IPS DF 6.9 (cell line): ENCODE data around the gene CYP39A1.

Source experiments
- DNase-seq: peaks from one replicate; pipeline ENCODE4 v3.0.0-alpha.2; 2013; ENCODE audit warnings: low read depth, low spot score
- H3K27ac ChIP-seq: one replicate; pipeline ENCODE4 v1.5.1; 2013; ENCODE audit warnings: low read length, control low read depth
- H3K27me3 ChIP-seq: 2 replicates; pipeline ENCODE4 v1.6.1; 2013; ENCODE audit warnings: mild to moderate bottlenecking, low read length; ENCODE audit not compliant: control insufficient read depth, insufficient read depth
- H3K36me3 ChIP-seq: 2 replicates; pipeline ENCODE4 v1.6.1; 2013; ENCODE audit warnings: low read length; ENCODE audit not compliant: control insufficient read depth, insufficient read depth
- H3K4me1 ChIP-seq: 2 replicates; pipeline ENCODE4 v1.6.1; 2013; ENCODE audit warnings: low read length; ENCODE audit not compliant: control insufficient read depth, insufficient read depth
- H3K4me3 ChIP-seq: 2 replicates; pipeline ENCODE4 v1.5.1; 2013; ENCODE audit warnings: mild to moderate bottlenecking, low read length
- H3K9me3 ChIP-seq: 2 replicates; pipeline ENCODE4 v1.6.1; 2013; ENCODE audit warnings: low read length, inconsistent platforms; ENCODE audit not compliant: control insufficient read depth, insufficient read depth
- WGBS: extraction: QIAGEN DNeasy Blood & Tissue Kit; methylation state at CpG from one replicate; pipeline ENCODE4 v1.1.7; 2013; ENCODE audit warnings: mixed read lengths, missing lambda C conversion rate; ENCODE audit not compliant: insufficient read length, insufficient coverage; 5-methylcytosine and 5-hydroxymethylcytosine counted together

The CYP39A1 gene

GRCh38 chr6:46521464-46521971 lies 131.1 kb downstream of the CYP39A1 start:
- DNase-seq = no peak
- Histone ChIP-seq H3K27ac (no peak overlapping the region), H3K36me3 (no peaks in the 10 kb centered on the region)

DNA sequence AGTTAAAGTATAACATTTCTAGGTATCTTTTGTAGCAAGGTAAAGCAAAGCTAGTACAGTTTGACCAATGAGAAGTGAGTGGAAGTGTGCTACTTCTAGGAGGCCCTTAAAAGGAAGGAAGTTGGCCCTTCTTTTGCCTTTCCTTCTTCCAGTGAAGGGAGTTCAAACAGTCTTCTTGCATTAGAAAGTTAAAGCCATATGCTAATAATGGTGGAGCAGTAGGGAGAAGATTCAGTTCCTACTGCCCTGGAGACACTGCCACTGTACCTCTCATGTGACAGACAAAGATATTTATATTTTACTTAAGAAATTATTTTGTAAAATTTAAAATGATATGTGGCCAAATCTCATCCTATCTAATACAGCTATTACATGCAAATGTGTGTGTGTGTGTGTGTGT lies 135.4 kb downstream of the CYP39A1 start:
- no peaks in the 10 kb centered on the region for H3K9me3 ChIP-seq
- no peak overlapping the region for H3K4me3 ChIP-seq
- H3K27me3 ChIP-seq = no peaks in the 10 kb centered on the region
- H3K36me3 ChIP-seq = no peaks in the 10 kb centered on the region
- no peak for DNase-seq
- H3K27ac ChIP-seq = no peak overlapping the region
- H3K4me1 ChIP-seq = no peaks in the 10 kb centered on the region

More at GRCh38 chr6:46521464-46521971, 131.1 kb downstream of the CYP39A1 start:
- H3K27me3 ChIP-seq = no peaks in the 10 kb centered on the region
- H3K4me1 ChIP-seq = no peaks in the 10 kb centered on the region
- H3K9me3 ChIP-seq = no peaks in the 10 kb centered on the region
- no peak overlapping the region for H3K4me3 ChIP-seq

GRCh38 chr6:46513533-46513932 lies 139.1 kb downstream of the CYP39A1 start:
- Histone ChIP-seq H3K27ac (no peak overlapping the region), H3K4me1 (no peaks in the 10 kb centered on the region), H3K36me3 (no peaks in the 10 kb centered on the region), H3K9me3 (no peaks in the 10 kb centered on the region), H3K27me3 (no peaks in the 10 kb centered on the region), H3K4me3 (no peak overlapping the region)
- no peak for DNase-seq
- WGBS = no CpG with 5 or more reads among the region's 2 CpGs

DNA sequence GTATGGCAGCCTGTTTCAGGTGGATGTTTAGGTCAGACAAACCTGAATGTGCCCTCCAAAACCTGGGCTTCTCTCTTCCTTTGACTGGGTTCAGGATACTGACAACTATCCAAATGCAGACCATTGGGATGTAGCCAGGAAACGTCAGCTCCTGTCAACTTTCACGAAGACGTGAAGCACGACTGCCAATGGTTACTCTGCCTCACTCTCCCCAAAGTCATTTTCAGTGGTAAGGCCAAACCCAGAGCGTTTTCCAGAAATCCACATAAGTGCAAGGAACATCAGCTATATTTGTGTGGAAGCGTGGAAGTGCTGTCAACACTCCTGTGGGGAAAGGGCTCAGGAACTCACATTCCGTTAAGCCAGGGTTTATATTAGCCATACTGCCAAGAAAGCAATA lies 141.3 kb downstream of the CYP39A1 start:
- no peaks in the 10 kb centered on the region for H3K36me3 ChIP-seq
- H3K4me1 ChIP-seq = no peaks in the 10 kb centered on the region
- H3K27me3 ChIP-seq = no peaks in the 10 kb centered on the region
- DNase-seq = no peak
- no peaks in the 10 kb centered on the region for H3K9me3 ChIP-seq
- no CpG with 5 or more reads among the region's 7 CpGs for WGBS
- no peak overlapping the region for H3K27ac ChIP-seq
- no peak overlapping the region for H3K4me3 ChIP-seq

DNA sequence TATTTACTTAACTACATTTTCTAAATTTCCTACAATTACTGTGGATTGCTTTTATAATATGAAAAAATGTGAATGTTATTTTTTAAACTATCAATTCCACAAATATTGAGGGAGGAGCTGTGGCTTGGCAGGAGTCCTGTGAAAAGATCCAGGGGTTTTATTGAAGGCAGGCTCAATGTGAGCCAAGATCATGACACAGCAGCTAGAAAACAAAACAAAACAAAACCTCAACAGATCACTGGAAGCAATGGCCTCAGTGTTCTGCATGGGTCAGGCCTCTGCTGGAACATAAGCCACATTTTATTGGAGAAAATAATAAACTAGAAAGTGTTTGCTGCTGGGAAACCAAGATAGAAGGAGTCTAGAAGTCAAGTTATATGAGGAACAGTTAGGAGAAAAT lies 142.0 kb downstream of the CYP39A1 start:
- H3K4me1 ChIP-seq = no peaks in the 10 kb centered on the region
- no peaks in the 10 kb centered on the region for H3K9me3 ChIP-seq
- no peaks in the 10 kb centered on the region for H3K27me3 ChIP-seq
- H3K27ac ChIP-seq = no peak overlapping the region
- no peak for DNase-seq
- no peak overlapping the region for H3K4me3 ChIP-seq
- H3K36me3 ChIP-seq = no peaks in the 10 kb centered on the region

DNA sequence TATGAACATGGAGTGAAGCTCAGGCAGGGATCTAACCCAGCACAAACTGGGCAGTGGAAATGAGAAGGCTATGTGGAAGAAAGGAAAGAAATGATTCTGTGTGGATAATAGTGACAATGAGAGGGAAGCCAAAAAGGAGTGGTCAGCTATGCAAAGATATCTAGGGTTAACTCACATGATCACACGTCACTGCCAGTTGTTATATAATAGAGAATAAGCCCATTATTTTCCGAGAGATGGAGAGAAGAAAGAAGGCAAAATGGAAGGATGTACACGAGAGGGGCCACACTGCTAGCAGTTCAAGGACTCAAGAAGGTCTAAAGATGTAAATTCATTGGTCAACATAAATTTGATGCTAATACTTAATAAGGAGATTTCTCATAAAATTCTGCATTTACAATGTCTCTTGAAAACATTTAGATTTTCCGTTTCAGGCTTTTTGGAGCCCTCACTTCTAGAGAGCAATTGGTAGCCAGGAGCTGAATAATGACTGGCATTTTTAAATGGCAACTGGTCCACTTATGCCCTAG lies 142.6 kb downstream of the CYP39A1 start:
- Histone ChIP-seq H3K9me3 (no peaks in the 10 kb centered on the region), H3K4me1 (no peaks in the 10 kb centered on the region)
- WGBS = no CpG with 5 or more reads among the region's 4 CpGs

GRCh38 chr6:46509063-46509462 lies 143.6 kb downstream of the CYP39A1 start:
- H3K36me3 ChIP-seq = no peaks in the 10 kb centered on the region
- no peaks in the 10 kb centered on the region for H3K9me3 ChIP-seq
- no CpG with 5 or more reads among the region's 4 CpGs for WGBS
- H3K27me3 ChIP-seq = no peaks in the 10 kb centered on the region
- H3K4me3 ChIP-seq = no peak overlapping the region
- no peaks in the 10 kb centered on the region for H3K4me1 ChIP-seq
- no peak for DNase-seq
- H3K27ac ChIP-seq = no peak overlapping the region

More for the DNA sequence above, 142.6 kb downstream of the CYP39A1 start:
- DNase-seq = no peak
- Histone ChIP-seq H3K27ac (no peak overlapping the region), H3K4me3 (no peak overlapping the region), H3K27me3 (no peaks in the 10 kb centered on the region), H3K36me3 (no peaks in the 10 kb centered on the region)

DNA sequence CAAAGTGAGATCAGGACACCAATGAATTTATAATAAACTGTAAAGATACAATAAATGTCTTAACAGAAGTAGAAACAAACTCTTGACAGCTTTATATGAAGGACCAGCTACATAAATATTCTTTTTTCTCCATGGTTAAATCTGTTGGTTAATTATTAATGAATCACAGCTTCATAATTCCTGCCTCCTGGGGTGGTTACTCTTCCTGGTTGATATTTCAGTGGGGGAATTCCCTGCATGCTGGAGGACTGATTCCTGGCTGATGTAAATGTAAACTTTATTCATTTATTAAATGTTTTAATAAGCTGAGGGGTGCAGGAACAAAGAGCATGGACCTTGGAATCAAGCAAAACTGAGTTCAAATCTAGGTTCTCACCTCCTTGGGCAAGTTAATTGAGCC lies 145.2 kb downstream of the CYP39A1 start:
- no peak overlapping the region for H3K27ac ChIP-seq
- no peaks in the 10 kb centered on the region for H3K9me3 ChIP-seq
- no peaks in the 10 kb centered on the region for H3K36me3 ChIP-seq
- DNase-seq = no peak
- H3K4me1 ChIP-seq = no peaks in the 10 kb centered on the region
- no peaks in the 10 kb centered on the region for H3K27me3 ChIP-seq
- H3K4me3 ChIP-seq = no peak overlapping the region

- no CpG with 5 or more reads among the region's 7 CpGs for WGBS
- H3K36me3 ChIP-seq = no peaks in the 10 kb centered on the region
- no peaks in the 10 kb centered on the region for H3K4me1 ChIP-seq
- H3K4me3 ChIP-seq = no peak overlapping the region
- DNase-seq = no peak
- no peaks in the 10 kb centered on the region for H3K27me3 ChIP-seq
- H3K27ac ChIP-seq = no peak overlapping the region
- H3K9me3 ChIP-seq = no peaks in the 10 kb centered on the region
Observed at GRCh38 chr6:46505693-46506512, 146.7 kb downstream of the CYP39A1 start.

GRCh38 chr6:46504242-46504641 lies 148.4 kb downstream of the CYP39A1 start:
- no peak for DNase-seq
- Histone ChIP-seq H3K4me1 (no peaks in the 10 kb centered on the region), H3K36me3 (no peaks in the 10 kb centered on the region)

DNA sequence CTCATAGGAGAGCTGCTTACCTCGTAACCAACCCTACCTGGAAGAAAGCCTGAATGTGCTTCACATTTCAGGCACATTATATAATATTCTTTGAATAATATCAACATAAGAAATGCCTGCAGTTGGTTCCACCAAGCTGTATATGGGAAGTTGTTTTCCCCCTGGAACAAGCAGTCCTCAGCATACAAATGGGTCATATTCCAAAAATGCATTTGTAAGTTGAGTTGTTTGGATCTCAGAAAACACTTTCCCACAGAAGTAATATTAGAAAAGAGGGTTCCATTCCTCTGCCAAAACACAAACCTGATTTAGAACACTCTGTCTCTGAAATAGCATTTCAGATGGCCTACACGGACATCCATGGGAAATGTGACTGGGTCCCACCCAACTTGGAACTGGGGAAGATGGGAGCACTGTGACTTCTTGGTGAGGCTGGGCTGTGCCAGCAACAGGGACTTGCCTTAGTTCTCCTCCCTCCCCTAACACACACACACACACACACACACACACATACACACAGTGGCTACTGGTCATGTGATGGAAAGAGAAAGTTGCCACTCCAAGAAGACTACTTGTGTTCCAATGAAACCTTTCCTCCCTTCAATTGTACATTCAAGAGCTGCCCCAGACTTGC lies 150.0 kb downstream of the CYP39A1 start:
- no peaks in the 10 kb centered on the region for H3K27me3 ChIP-seq
- H3K4me3 ChIP-seq = no peak overlapping the region
- H3K9me3 ChIP-seq = no peaks in the 10 kb centered on the region
- WGBS = no CpG with 5 or more reads among the region's 2 CpGs
- H3K36me3 ChIP-seq = no peaks in the 10 kb centered on the region
- no peaks in the 10 kb centered on the region for H3K4me1 ChIP-seq
- H3K27ac ChIP-seq = no peak overlapping the region
- DNase-seq = no peak

More at GRCh38 chr6:46504242-46504641, 148.4 kb downstream of the CYP39A1 start:
- Histone ChIP-seq H3K4me3 (no peak overlapping the region), H3K27me3 (no peaks in the 10 kb centered on the region), H3K27ac (no peak overlapping the region), H3K9me3 (no peaks in the 10 kb centered on the region)
